ENCODE measurements around the gene MTCL3.

DNA sequence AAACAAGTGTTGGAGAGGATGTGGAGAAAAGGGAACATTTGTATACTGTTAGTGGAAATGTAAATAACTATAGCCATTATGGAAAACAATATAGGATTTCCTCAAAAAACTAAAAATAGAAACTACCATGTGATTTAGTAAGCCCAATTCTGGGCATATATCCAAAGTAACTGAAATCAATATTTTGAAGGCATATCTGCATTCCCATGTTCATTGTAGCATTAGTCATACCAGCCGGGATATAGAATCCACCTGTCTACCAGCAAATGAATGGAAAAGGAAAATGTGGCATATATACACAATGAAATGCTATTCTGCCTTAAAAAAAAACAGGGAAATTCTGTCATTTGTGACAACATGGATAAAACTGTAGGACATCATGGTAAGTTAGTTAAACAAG lies 42.5 kb upstream of the MTCL3 start:
- TF ChIP-seq POLR2AphosphoS5 (IDR thresholded peaks at IDR 0.05; ENCODE audit: low read depth, low read length) (no peak), TAF1 (IDR thresholded peaks at IDR 0.05; ENCODE audit: borderline replicate concordance, low read depth, low read length) (no peak)
